ENCODE results near the gene GRM1.

GRCh38 chr6:146090474-146090873, 61.6 kb downstream of the GRM1 start:
- TF ChIP-seq POLR2A (IDR thresholded peaks at IDR 0.05; ENCODE audit: low read length), result no peak
- TF ChIP-seq GATA1 (IDR thresholded peaks at IDR 0.05; ENCODE audit: low read depth, low read length), result no peak

All from erythroblast (primary cell).